ENCODE data around the gene TPD52L1.

GRCh38 chr6:125155344-125155743 lies 1.8 kb downstream of the TPD52L1 start:
- TF ChIP-seq, protein P1, sequence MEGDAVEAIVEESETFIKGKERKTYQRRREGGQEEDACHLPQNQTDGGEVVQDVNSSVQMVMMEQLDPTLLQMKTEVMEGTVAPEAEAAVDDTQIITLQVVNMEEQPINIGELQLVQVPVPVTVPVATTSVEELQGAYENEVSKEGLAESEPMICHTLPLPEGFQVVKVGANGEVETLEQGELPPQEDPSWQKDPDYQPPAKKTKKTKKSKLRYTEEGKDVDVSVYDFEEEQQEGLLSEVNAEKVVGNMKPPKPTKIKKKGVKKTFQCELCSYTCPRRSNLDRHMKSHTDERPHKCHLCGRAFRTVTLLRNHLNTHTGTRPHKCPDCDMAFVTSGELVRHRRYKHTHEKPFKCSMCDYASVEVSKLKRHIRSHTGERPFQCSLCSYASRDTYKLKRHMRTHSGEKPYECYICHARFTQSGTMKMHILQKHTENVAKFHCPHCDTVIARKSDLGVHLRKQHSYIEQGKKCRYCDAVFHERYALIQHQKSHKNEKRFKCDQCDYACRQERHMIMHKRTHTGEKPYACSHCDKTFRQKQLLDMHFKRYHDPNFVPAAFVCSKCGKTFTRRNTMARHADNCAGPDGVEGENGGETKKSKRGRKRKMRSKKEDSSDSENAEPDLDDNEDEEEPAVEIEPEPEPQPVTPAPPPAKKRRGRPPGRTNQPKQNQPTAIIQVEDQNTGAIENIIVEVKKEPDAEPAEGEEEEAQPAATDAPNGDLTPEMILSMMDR (IDR thresholded peaks at IDR 0.05; ENCODE audit: poor library complexity): no peak
- TF ChIP-seq EZH2 (IDR thresholded peaks at IDR 0.05; ENCODE audit: borderline replicate concordance): no peak

All from hepatocyte (in vitro differentiated cells).